Measurements from ENCODE around the gene CCDC190. TPM values are rescaled to one million over a fixed set of nuclear protein-coding genes. Genes with fewer than 3 reads are reported as not detected.

CCDC190 gene
- polyA plus RNA-seq, 1 of the 3 experiments (the other 2 are of a cell fraction): 0.21 TPM

DNA sequence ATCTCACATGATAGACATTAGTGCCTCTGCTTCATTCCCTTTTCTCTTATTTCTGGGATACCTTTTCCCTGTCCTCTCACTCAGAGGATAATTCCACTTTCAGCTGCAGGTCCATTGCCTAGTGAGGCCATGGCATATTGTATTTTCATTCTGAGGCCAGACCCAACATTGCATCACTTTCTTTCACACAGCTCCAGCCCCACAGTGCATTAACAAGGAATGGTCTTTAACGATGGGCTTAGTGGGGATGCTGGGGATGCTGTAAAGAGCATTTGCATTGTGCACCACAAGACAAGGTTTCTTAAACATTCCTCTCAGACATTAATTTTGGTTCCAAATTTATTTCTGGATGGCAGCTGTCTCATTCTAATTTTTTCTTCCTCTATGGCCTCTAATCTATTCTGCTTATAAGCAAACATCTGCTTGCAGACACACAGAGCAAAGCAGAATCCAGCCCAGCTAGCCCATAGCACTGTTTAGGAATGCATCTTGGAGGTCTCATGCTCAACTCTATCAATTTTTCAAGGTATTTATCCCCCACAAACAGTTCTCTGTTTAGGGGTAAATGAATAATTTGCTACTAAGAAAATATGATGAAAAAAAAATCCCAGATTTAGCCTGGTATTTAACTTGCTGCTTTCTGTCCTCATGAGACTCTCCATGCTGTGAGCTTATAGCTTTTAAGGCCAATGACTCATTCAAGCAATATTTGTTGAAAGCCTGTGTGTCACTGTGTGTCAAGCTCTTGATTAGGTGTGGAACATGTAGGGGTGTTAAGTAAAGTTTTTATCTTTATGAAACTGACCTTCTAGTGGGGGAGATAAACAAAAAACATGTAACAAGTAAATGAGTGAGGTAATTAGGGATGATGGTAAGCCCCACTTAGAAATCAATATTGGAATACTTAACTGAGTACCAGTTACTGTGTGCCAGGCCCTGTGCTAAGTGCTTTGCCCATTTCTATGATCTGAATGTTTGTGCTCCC is 44.5 kb upstream of the CCDC190 start (continued):
- TF ChIP-seq, protein P1, sequence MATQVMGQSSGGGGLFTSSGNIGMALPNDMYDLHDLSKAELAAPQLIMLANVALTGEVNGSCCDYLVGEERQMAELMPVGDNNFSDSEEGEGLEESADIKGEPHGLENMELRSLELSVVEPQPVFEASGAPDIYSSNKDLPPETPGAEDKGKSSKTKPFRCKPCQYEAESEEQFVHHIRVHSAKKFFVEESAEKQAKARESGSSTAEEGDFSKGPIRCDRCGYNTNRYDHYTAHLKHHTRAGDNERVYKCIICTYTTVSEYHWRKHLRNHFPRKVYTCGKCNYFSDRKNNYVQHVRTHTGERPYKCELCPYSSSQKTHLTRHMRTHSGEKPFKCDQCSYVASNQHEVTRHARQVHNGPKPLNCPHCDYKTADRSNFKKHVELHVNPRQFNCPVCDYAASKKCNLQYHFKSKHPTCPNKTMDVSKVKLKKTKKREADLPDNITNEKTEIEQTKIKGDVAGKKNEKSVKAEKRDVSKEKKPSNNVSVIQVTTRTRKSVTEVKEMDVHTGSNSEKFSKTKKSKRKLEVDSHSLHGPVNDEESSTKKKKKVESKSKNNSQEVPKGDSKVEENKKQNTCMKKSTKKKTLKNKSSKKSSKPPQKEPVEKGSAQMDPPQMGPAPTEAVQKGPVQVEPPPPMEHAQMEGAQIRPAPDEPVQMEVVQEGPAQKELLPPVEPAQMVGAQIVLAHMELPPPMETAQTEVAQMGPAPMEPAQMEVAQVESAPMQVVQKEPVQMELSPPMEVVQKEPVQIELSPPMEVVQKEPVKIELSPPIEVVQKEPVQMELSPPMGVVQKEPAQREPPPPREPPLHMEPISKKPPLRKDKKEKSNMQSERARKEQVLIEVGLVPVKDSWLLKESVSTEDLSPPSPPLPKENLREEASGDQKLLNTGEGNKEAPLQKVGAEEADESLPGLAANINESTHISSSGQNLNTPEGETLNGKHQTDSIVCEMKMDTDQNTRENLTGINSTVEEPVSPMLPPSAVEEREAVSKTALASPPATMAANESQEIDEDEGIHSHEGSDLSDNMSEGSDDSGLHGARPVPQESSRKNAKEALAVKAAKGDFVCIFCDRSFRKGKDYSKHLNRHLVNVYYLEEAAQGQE (IDR thresholded peaks at IDR 0.05; ENCODE audit: low read depth, low read length): no peak
- peak; percentile 83 for TF ChIP-seq PBX3 (IDR thresholded peaks at IDR 0.05)
- peak; percentile 54; the same call in 1 of the 2 replicates for TF ChIP-seq POLR2AphosphoS5 (IDR thresholded peaks at IDR 0.05; ENCODE audit: low read depth, low read length)
- TF ChIP-seq GATA2 (CRISPR knock-in tag; IDR thresholded peaks at IDR 0.05): no peak
- no peak for TF ChIP-seq RFX5 (IDR thresholded peaks at IDR 0.05; ENCODE audit: low read length)
- TF ChIP-seq ZBTB33 (IDR thresholded peaks at IDR 0.05; ENCODE audit: borderline replicate concordance, low read depth): no peak
- TF ChIP-seq, protein P2, sequence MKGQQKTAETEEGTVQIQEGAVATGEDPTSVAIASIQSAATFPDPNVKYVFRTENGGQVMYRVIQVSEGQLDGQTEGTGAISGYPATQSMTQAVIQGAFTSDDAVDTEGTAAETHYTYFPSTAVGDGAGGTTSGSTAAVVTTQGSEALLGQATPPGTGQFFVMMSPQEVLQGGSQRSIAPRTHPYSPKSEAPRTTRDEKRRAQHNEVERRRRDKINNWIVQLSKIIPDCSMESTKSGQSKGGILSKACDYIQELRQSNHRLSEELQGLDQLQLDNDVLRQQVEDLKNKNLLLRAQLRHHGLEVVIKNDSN (IDR thresholded peaks at IDR 0.05; ENCODE audit: borderline replicate concordance, low read depth): no peak
- peak; percentile 34; the same call in 1 of the 2 replicates for TF ChIP-seq TEAD4 (IDR thresholded peaks at IDR 0.05; ENCODE audit: borderline replicate concordance, insufficient read depth)

DNA sequence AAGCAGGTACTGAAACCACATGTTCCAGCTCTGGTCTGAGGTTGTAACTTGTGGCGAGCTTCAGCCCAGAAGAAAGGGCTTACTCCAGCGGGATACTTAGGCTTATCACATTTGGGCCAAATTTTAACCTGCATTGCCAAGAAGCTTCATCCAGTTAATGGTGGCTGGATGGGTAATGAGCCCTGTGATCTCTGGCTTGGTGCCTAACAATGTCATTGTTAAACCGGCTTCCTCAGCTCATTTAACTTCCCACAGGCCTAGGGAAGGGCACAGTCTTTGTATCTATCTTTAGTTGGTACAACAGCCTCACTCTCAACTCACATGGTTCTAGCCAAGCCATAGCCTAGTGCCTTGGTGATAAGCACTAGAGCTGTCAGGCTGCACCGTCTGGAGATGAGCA is 43.6 kb upstream of the CCDC190 start:
- Histone ChIP-seq H3F3A (replicated peaks; ENCODE audit: insufficient read depth) (peaks cover 46% of the 10 kb centered on the region), H3K36me3 (replicated peaks in 1 of 2; ENCODE audit: control insufficient read depth in 1 of 2, insufficient read depth in 2 of 2, low read length in 1 of 2) (no peaks in the 10 kb centered on the region), H3K9me3 (no peaks in the 10 kb centered on the region), H3K4me1 (ENCODE audit: control insufficient read depth in 1 of 2, insufficient read depth in 2 of 2, low read depth in 1 of 2, low read length in 1 of 2) (peaks cover 31 to 50% of the 10 kb centered on the region in 2 experiments), H2AFZ (ENCODE audit: low read depth) (0 out of 2 replicates have a peak overlapping the region, but pooled peaks have one; percentile 26), H3K4me3 (ENCODE audit: low read depth in 2 of 2, low read length in 1 of 2) (no peak overlapping the region), H4K20me1 (ENCODE audit: insufficient read depth) (no peaks in the 10 kb centered on the region), H3K9me2 (no peaks in the 10 kb centered on the region), H3K4me2 (peak overlapping the region; percentile 40), H3K9ac (peak overlapping the region; percentile 53; the same call in 1 of the 2 replicates), H3K27ac (ENCODE audit: low read depth in 2 of 2, low read length in 1 of 2) (peak overlapping the region; percentile 91 to 99), H3K27me3 (ENCODE audit: insufficient read depth) (no peaks in the 10 kb centered on the region), H3K79me2 (ENCODE audit: insufficient read depth) (no peaks in the 10 kb centered on the region)
- CTCF ChIA-PET: interaction anchor here (1.0 to 1.5 kb wide), 5 partner anchors 19 to 411 kb away, joined by 3 to 4 read pairs (median 3); no protein-coding TSS in a partner anchor
- 79% methylated on average over 4 of the region's 4 CpGs for WGBS (ENCODE audit: low lambda C conversion rate)
- no peak for DNase-seq
- POLR2A ChIA-PET: interaction anchor here (0.8 to 1.8 kb wide), 6 partner anchors 13 to 165 kb away, joined by 3 to 11 read pairs (median 6); partner anchors contain the start of gene RGS4
- TF ChIP-seq RCOR1 (IDR thresholded peaks at IDR 0.05; ENCODE audit: low read length) (no peak), RXRA (IDR thresholded peaks at IDR 0.05; ENCODE audit: borderline replicate concordance, low read depth) (no peak), ZBTB33 (IDR thresholded peaks at IDR 0.05; ENCODE audit: borderline replicate concordance, low read depth) (no peak), TAF1 (IDR thresholded peaks at IDR 0.05; ENCODE audit: borderline replicate concordance, low read depth, low read length) (no peak), POLR2AphosphoS5 (IDR thresholded peaks at IDR 0.05; ENCODE audit: low read depth, low read length) (no peak), FOXM1 (IDR thresholded peaks at IDR 0.05; ENCODE audit: low read depth) (no peak), MAX (IDR thresholded peaks at IDR 0.05; ENCODE audit: low read depth) (no peak), FOSL2 (IDR thresholded peaks at IDR 0.05; ENCODE audit: borderline replicate concordance, low read depth) (no peak), GATA2 (CRISPR knock-in tag; IDR thresholded peaks at IDR 0.05) (no peak), TEAD4 (IDR thresholded peaks at IDR 0.05; ENCODE audit: borderline replicate concordance, insufficient read depth) (no peak)
- TF ChIP-seq, protein P3, sequence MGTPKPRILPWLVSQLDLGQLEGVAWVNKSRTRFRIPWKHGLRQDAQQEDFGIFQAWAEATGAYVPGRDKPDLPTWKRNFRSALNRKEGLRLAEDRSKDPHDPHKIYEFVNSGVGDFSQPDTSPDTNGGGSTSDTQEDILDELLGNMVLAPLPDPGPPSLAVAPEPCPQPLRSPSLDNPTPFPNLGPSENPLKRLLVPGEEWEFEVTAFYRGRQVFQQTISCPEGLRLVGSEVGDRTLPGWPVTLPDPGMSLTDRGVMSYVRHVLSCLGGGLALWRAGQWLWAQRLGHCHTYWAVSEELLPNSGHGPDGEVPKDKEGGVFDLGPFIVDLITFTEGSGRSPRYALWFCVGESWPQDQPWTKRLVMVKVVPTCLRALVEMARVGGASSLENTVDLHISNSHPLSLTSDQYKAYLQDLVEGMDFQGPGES (IDR thresholded peaks at IDR 0.05; ENCODE audit: low read depth, low read length): no peak

All from SK-N-SH (cell line).